GM12875 (cell line): Measurements from ENCODE around the gene LRRC73.
"Not testable (repeated sequence)": the region's sequence is repeated elsewhere in the genome, so short reads cannot be mapped to it uniquely, and the experiment has no call there.

Source experiments
- H3K4me3 ChIP-seq: one replicate; pipeline ENCODE4 v1.5.1; 2011; ENCODE audit warnings: low read depth, low read length, control low read depth
- CTCF ChIP-seq: IDR thresholded peaks from 2 replicates; pipeline ENCODE4 v1.5.1; 2011; ENCODE audit warnings: low read depth, mild to moderate bottlenecking, control low read depth, inconsistent platforms, low read length, moderate library complexity, borderline replicate concordance; ENCODE audit not compliant: insufficient read depth

LRRC73 gene

GRCh38 chr6:43509984-43510826 is at the start of gene LRRC73:
TSS of gene LRRC73 (minus strand) at chr6:43510346. CDS start at chr6:43509785, 561 bp downstream.
- H3K4me3 ChIP-seq = peak within 1 kb of the TSS; percentile 51
- no peak for TF ChIP-seq CTCF

GRCh38 chr6:43559328-43559727 is 49.2 kb upstream of the LRRC73 start:
- no peak overlapping the region for H3K4me3 ChIP-seq
- TF ChIP-seq CTCF = no peak

- not testable (repeated sequence) for H3K4me3 ChIP-seq
These were observed 47.5 kb upstream of the LRRC73 start for GRCh38 chr6:43557620-43558019.

GRCh38 chr6:43547222-43547621 is 37.1 kb upstream of the LRRC73 start:
- TF ChIP-seq CTCF = no peak
- no peak overlapping the region for H3K4me3 ChIP-seq

GRCh38 chr6:43544461-43544860 is 34.3 kb upstream of the LRRC73 start:
- no peak overlapping the region for H3K4me3 ChIP-seq
- no peak for TF ChIP-seq CTCF

- H3K4me3 ChIP-seq = no peak overlapping the region
- TF ChIP-seq CTCF = no peak
These were observed 31.8 kb upstream of the LRRC73 start for GRCh38 chr6:43541774-43542471.

- no peak for TF ChIP-seq CTCF
- H3K4me3 ChIP-seq = no peak overlapping the region
These were observed 30.4 kb upstream of the LRRC73 start for GRCh38 chr6:43540507-43540906.

GRCh38 chr6:43539409-43539808 is 29.3 kb upstream of the LRRC73 start:
- H3K4me3 ChIP-seq = not testable (repeated sequence)

GRCh38 chr6:43538986-43539385 is 28.8 kb upstream of the LRRC73 start:
- not testable (repeated sequence) for H3K4me3 ChIP-seq
